GM12878 (cell line): ENCODE data around the gene TIGD1. TPM values are rescaled to one million over a fixed set of nuclear protein-coding genes. Genes with fewer than 3 reads are reported as not detected.

Source experiments
- ATAC-seq: fragments of 200-7000 bp; cut with Tn5 transposase; 3 replicates; pipeline ENCODE4 v1.9.1; 2020; ENCODE audit warnings: mild to moderate bottlenecking, moderate library complexity
- BruUV-seq: library from RNA; stranded (reverse); fragments of 400-500 nt; replicated peaks from 2 replicates; lab custom pipeline; 2021; lab: Mats Ljungman, UMichigan
- CTCF ChIA-PET: fragments of 300-600 bp; sonication (Branson Sonifier 250); formaldehyde crosslinking; extraction: SDS; loops from one replicate; lab custom pipeline; 2021; ENCODE audit warnings: inconsistent platforms; lab: Yijun Ruan, JAX
- POLR2A ChIA-PET: fragments of 350-600 bp; formaldehyde crosslinking; extraction: SDS; loops from one replicate; lab custom pipeline; 2021; ENCODE audit warnings: inconsistent platforms; lab: Charles Lee
- RAD21 ChIA-PET: fragments of 300-600 bp; sonication (Branson Sonifier 250); formaldehyde crosslinking; loops from one replicate; lab custom pipeline; 2023; ENCODE audit warnings: antibody characterized with exemption; ENCODE audit not compliant: unreplicated experiment; lab: Charles Lee
- SMC1A ChIA-PET: fragments of 300-600 bp; sonication (Branson Sonifier 250); formaldehyde crosslinking; loops from one replicate; lab custom pipeline; 2023; ENCODE audit not compliant: unreplicated experiment, uncharacterized antibody; lab: Charles Lee
- DNase-seq: peaks from one replicate; pipeline ENCODE4 v3.0.0-alpha.2; 2011; ENCODE audit warnings: low read depth, low spot score
- FAIRE-seq: peaks from 3 replicates; lab custom pipeline; 2011; peaks lifted over from hg19 to GRCh38; lab: Jason Lieb, UNC
- H2AFZ ChIP-seq: 2 replicates; pipeline ENCODE4 v1.6.0; 2011; ENCODE audit warnings: low read depth, low read length, control low read depth; ENCODE audit not compliant: control insufficient read depth
- H3K27ac ChIP-seq: 2 replicates; pipeline ENCODE4 v1.5.1; 2011; ENCODE audit warnings: control low read depth; ENCODE audit not compliant: control insufficient read depth, insufficient read depth
- H3K27me3 ChIP-seq, 2 experiments: replicated peaks in 1 of 2; 2 replicates each; pipeline versions ENCODE4 v1.6.0 to v1.6.1; 2011; ENCODE audit warnings: low read length in 1 of 2; ENCODE audit not compliant: control insufficient read depth in 2 of 2, insufficient read depth in 2 of 2
- H3K36me3 ChIP-seq, 2 experiments: 2 replicates each; pipeline ENCODE4 v1.5.1; 2011; ENCODE audit warnings: low read length in 1 of 2; ENCODE audit not compliant: control insufficient read depth in 2 of 2, insufficient read depth in 2 of 2
- H3K4me1 ChIP-seq: 2 replicates; pipeline ENCODE4 v1.6.1; 2011; ENCODE audit warnings: mild to moderate bottlenecking, low read length, moderate library complexity, mixed read lengths; ENCODE audit not compliant: control insufficient read depth, insufficient read depth
- H3K4me2 ChIP-seq: 2 replicates; pipeline ENCODE4 v1.6.0; 2011; ENCODE audit warnings: control low read depth; ENCODE audit not compliant: control insufficient read depth, insufficient read depth
- H3K4me3 ChIP-seq: fragments of 200-600 bp; sonication (generic); 2 replicates; pipeline ENCODE4 v1.5.1; 2016
- H3K79me2 ChIP-seq: 2 replicates; pipeline ENCODE4 v1.6.0; 2011; ENCODE audit warnings: low read length; ENCODE audit not compliant: control insufficient read depth, insufficient read depth
- H3K9ac ChIP-seq: 2 replicates; pipeline ENCODE4 v1.8.0; 2011; ENCODE audit warnings: low read length, control low read depth, mixed read lengths; ENCODE audit not compliant: control insufficient read depth, insufficient read depth
- H3K9me3 ChIP-seq: replicated peaks from 3 replicates; pipeline ENCODE4 v1.5.1; 2011; ENCODE audit warnings: mild to moderate bottlenecking, low read length; ENCODE audit not compliant: control insufficient read depth, insufficient read depth
- H4K20me1 ChIP-seq: 2 replicates; pipeline ENCODE4 v1.6.0; 2011; ENCODE audit not compliant: control insufficient read depth, insufficient read depth
- ESRRA ChIP-seq: IDR thresholded peaks from 2 replicates; pipeline ENCODE4 v1.6.1; 2012; ENCODE audit warnings: mild to moderate bottlenecking, low read length, improper control_type of control experiment
- MTA2 ChIP-seq: fragments of 450-650 bp; IDR thresholded peaks from 2 replicates; pipeline ENCODE4 v1.6.1; 2016; ENCODE audit warnings: low read depth, mild to moderate bottlenecking, moderate library complexity
- MXI1 ChIP-seq: fragments of 150-350 bp; IDR thresholded peaks from 2 replicates; pipeline ENCODE4 v1.6.1; 2011; ENCODE audit warnings: low read depth, mild to moderate bottlenecking, inconsistent platforms, low read length, improper control_type of control experiment
- MYC ChIP-seq: IDR thresholded peaks from 2 replicates; pipeline ENCODE4 v1.6.1; 2011; ENCODE audit warnings: mild to moderate bottlenecking, low read length, moderate library complexity, inconsistent platforms; ENCODE audit not compliant: insufficient read depth, insufficient replicate concordance, insufficient read length, severe bottlenecking
- PAX5 ChIP-seq: IDR thresholded peaks from 2 replicates; pipeline ENCODE4 v1.6.1; 2011; ENCODE audit warnings: low read depth, low read length, borderline replicate concordance
- SMARCA5 ChIP-seq: fragments of 450-650 bp; IDR thresholded peaks from 2 replicates; pipeline ENCODE4 v1.6.1; 2017; ENCODE audit warnings: mild to moderate bottlenecking
- SREBF1 ChIP-seq: IDR thresholded peaks from 2 replicates; pipeline ENCODE4 v1.6.1; 2012; ENCODE audit warnings: mild to moderate bottlenecking, low read length
- TCF12 ChIP-seq: IDR thresholded peaks from 2 replicates; pipeline ENCODE4 v1.6.1; 2011; ENCODE audit warnings: low read depth, mild to moderate bottlenecking, low read length
- ZNF24 ChIP-seq: fragments of 450-650 bp; IDR thresholded peaks from 2 replicates; pipeline ENCODE4 v1.6.1; 2017; ENCODE audit warnings: antibody characterized with exemption, mild to moderate bottlenecking
- ZSCAN29 ChIP-seq: fragments of 450-650 bp; IDR thresholded peaks from 2 replicates; pipeline ENCODE4 v1.6.1; 2017; ENCODE audit warnings: mild to moderate bottlenecking, moderate library complexity
- WGBS: methylation state at CpG from one replicate; pipeline ENCODE4 v1.1.6; 2016; ENCODE audit warnings: low lambda C conversion rate; ENCODE audit not compliant: insufficient replicate concordance, insufficient coverage; ENCODE audit errors: missing lambda C conversion rate; 5-methylcytosine and 5-hydroxymethylcytosine counted together
- in situ Hi-C: fragments of 300-500 bp; cut with MboI; formaldehyde crosslinking; loops from 9 replicates; pipeline ENCODE4 v1.14.3; 2018; ENCODE audit warnings: mixed read lengths
- intact Hi-C: fragments of 100-400 bp; cut with micrococcal nuclease; formaldehyde crosslinking; loops from one replicate; pipeline ENCODE4 v1.14.2; 2022; ENCODE audit not compliant: unreplicated experiment
- polyA plus RNA-seq, 11 experiments: library from polyadenylated mRNA; depleted of rRNA in 4 of 11; unstranded in 6 of 11; stranded (reverse) in 5 of 11; fragments of >200 nt; fragmentation: Nextera tagmentation in 4 of 11; fragmentation: Illumina TruSeq in 1 of 11; extraction: Ambion mirVana in 4 of 11; extraction: Trizol in 1 of 11; gene quantifications; 1 replicate in 1 of 11; 2 replicates in 10 of 11; pipeline versions ENCODE4 v1.2.1 to v1.2.3, GENCODE V29; 2011 to 2016; ENCODE audit warnings: inconsistent platforms in 2 of 11, missing spikeins in 2 of 11, low read depth in 1 of 11
- total RNA-seq, 4 experiments: library from RNA; depleted of rRNA in 3 of 4; stranded (reverse); fragments of >200 nt in 3 of 4; fragmentation: Illumina TruSeq in 1 of 4; extraction: Trizol in 1 of 4; gene quantifications; 2 replicates each; pipeline versions ENCODE4 v1.2.1 to v1.2.3, GENCODE V29; 2013 to 2021
- TF ChIP-seq, protein P1 (sequence below): fragments of 450-650 bp; IDR thresholded peaks from 2 replicates; pipeline ENCODE4 v1.6.1; 2016; ENCODE audit warnings: mild to moderate bottlenecking
- TF ChIP-seq, protein P2 (sequence below): fragments of 450-650 bp; IDR thresholded peaks from 2 replicates; pipeline ENCODE4 v1.6.1; 2017; ENCODE audit warnings: mild to moderate bottlenecking, low read depth, inconsistent platforms; ENCODE audit not compliant: poor library complexity, severe bottlenecking
- TF ChIP-seq, protein P3 (sequence below): fragments of 450-650 bp; IDR thresholded peaks from 2 replicates; pipeline ENCODE4 v1.6.1; 2018; ENCODE audit warnings: borderline replicate concordance, mild to moderate bottlenecking; ENCODE audit not compliant: partially characterized antibody
- TF ChIP-seq, protein P4 (sequence below): fragments of 450-650 bp; IDR thresholded peaks from 2 replicates; pipeline ENCODE4 v1.6.1; 2017; ENCODE audit warnings: mild to moderate bottlenecking, moderate library complexity

TIGD1 gene
- total and polyA plus RNA-seq, 10 of the 15 experiments (the other 5 are each of a cell fraction or from before 2014, with no cell fraction given), result 1.4 to 8.4 (median 5.6) TPM

DNA sequence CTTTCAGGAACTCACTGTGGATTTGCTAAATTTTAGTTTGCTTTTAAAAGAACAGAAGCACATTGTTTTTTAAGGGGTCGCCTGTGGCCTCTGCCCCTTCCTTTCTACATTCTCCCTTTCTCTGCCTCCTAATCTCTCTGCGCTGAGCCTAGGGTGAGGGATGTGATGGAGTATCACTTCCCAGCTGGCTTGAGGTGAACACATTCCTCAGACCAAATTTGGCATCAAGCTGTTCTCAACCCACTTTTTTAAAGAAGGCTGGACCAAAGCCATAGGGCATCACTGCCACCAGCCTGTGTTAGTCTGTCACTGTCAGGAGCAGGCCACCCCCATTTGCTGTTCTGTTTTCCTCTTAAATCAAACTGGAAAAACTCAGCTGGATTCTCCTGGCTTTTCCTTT, 27.5 kb upstream of the TIGD1 start:
- in situ Hi-C loops (no loop called here), intact Hi-C loops (no loop called here)
- ChIA-PET RAD21 (no interaction called here), CTCF (no interaction called here), POLR2A (no interaction called here), SMC1A (no interaction called here)
- no TSS peak for BruUV-seq
- no peaks in the 10 kb centered on the region for H3K79me2 ChIP-seq
- ATAC-seq, result no peak
- no peak overlapping the region for H3K4me2 ChIP-seq
- H3K9me3 ChIP-seq, result no peaks in the 10 kb centered on the region
- H3K36me3 ChIP-seq, result peaks cover 0 to 25% of the 10 kb centered on the region in 2 experiments; a peak in 3 of 4 replicates
- H3K9ac ChIP-seq, result no peak overlapping the region
- H2AFZ ChIP-seq, result no peak overlapping the region
- no peak for DNase-seq
- no peak for FAIRE-seq
- no peaks in the 10 kb centered on the region for H3K27me3 ChIP-seq
- H4K20me1 ChIP-seq, result no peaks in the 10 kb centered on the region
- peaks cover 8% of the 10 kb centered on the region; the same call in 1 of the 2 replicates for H3K4me1 ChIP-seq
- no peak overlapping the region for H3K4me3 ChIP-seq
- H3K27ac ChIP-seq, result no peak overlapping the region
- 91% methylated on average over 2 of the region's 2 CpGs for WGBS
- no peak for TF ChIP-seq MYC
- TF ChIP-seq, protein P1, sequence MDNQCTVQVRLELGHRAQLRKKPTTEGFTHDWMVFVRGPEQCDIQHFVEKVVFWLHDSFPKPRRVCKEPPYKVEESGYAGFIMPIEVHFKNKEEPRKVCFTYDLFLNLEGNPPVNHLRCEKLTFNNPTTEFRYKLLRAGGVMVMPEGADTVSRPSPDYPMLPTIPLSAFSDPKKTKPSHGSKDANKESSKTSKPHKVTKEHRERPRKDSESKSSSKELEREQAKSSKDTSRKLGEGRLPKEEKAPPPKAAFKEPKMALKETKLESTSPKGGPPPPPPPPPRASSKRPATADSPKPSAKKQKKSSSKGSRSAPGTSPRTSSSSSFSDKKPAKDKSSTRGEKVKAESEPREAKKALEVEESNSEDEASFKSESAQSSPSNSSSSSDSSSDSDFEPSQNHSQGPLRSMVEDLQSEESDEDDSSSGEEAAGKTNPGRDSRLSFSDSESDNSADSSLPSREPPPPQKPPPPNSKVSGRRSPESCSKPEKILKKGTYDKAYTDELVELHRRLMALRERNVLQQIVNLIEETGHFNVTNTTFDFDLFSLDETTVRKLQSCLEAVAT, result no peak
- TF ChIP-seq TCF12, result no peak
- TF ChIP-seq, protein P2, sequence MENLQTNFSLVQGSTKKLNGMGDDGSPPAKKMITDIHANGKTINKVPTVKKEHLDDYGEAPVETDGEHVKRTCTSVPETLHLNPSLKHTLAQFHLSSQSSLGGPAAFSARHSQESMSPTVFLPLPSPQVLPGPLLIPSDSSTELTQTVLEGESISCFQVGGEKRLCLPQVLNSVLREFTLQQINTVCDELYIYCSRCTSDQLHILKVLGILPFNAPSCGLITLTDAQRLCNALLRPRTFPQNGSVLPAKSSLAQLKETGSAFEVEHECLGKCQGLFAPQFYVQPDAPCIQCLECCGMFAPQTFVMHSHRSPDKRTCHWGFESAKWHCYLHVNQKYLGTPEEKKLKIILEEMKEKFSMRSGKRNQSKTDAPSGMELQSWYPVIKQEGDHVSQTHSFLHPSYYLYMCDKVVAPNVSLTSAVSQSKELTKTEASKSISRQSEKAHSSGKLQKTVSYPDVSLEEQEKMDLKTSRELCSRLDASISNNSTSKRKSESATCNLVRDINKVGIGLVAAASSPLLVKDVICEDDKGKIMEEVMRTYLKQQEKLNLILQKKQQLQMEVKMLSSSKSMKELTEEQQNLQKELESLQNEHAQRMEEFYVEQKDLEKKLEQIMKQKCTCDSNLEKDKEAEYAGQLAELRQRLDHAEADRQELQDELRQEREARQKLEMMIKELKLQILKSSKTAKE, result no peak
- TF ChIP-seq SMARCA5, result no peak
- TF ChIP-seq PAX5, result no peak
- TF ChIP-seq SREBF1, result no peak
- no peak for TF ChIP-seq MXI1
- TF ChIP-seq, protein P3, sequence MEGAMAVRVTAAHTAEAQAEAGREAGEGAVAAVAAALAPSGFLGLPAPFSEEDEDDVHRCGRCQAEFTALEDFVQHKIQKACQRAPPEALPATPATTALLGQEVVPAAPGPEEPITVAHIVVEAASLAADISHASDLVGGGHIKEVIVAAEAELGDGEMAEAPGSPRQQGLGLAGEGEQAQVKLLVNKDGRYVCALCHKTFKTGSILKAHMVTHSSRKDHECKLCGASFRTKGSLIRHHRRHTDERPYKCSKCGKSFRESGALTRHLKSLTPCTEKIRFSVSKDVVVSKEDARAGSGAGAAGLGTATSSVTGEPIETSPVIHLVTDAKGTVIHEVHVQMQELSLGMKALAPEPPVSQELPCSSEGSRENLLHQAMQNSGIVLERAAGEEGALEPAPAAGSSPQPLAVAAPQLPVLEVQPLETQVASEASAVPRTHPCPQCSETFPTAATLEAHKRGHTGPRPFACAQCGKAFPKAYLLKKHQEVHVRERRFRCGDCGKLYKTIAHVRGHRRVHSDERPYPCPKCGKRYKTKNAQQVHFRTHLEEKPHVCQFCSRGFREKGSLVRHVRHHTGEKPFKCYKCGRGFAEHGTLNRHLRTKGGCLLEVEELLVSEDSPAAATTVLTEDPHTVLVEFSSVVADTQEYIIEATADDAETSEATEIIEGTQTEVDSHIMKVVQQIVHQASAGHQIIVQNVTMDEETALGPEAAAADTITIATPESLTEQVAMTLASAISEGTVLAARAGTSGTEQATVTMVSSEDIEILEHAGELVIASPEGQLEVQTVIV, result no peak
- no peak for TF ChIP-seq MTA2
- no peak for TF ChIP-seq ZNF24
- no peak for TF ChIP-seq ESRRA
- TF ChIP-seq, protein P4, sequence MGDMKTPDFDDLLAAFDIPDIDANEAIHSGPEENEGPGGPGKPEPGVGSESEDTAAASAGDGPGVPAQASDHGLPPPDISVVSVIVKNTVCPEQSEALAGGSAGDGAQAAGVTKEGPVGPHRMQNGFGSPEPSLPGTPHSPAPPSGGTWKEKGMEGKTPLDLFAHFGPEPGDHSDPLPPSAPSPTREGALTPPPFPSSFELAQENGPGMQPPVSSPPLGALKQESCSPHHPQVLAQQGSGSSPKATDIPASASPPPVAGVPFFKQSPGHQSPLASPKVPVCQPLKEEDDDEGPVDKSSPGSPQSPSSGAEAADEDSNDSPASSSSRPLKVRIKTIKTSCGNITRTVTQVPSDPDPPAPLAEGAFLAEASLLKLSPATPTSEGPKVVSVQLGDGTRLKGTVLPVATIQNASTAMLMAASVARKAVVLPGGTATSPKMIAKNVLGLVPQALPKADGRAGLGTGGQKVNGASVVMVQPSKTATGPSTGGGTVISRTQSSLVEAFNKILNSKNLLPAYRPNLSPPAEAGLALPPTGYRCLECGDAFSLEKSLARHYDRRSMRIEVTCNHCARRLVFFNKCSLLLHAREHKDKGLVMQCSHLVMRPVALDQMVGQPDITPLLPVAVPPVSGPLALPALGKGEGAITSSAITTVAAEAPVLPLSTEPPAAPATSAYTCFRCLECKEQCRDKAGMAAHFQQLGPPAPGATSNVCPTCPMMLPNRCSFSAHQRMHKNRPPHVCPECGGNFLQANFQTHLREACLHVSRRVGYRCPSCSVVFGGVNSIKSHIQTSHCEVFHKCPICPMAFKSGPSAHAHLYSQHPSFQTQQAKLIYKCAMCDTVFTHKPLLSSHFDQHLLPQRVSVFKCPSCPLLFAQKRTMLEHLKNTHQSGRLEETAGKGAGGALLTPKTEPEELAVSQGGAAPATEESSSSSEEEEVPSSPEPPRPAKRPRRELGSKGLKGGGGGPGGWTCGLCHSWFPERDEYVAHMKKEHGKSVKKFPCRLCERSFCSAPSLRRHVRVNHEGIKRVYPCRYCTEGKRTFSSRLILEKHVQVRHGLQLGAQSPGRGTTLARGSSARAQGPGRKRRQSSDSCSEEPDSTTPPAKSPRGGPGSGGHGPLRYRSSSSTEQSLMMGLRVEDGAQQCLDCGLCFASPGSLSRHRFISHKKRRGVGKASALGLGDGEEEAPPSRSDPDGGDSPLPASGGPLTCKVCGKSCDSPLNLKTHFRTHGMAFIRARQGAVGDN, result no peak
- TF ChIP-seq ZSCAN29, result no peak
